ENCODE measurements around the gene CFAP74. TPM values are rescaled to one million over a fixed set of nuclear protein-coding genes. Genes with fewer than 3 reads are reported as not detected.
A peak's percentile ranks its signal among the peaks of the same experiment; 100 is the strongest.

The CFAP74 gene
- total RNA-seq, 1 donor from 2014 or later = 0.12 TPM

GRCh38 chr1:2032737-2033136, 29.2 kb upstream of the CFAP74 start:
- no peak overlapping the region for H3K27ac Mint-ChIP-seq (ENCODE audit: unreplicated experiment)
- DNase-seq (ENCODE audit: low read depth, low spot score) = no peak
- peaks cover 8% of the 10 kb centered on the region for H3K4me1 Mint-ChIP-seq
- no peaks in the 10 kb centered on the region for H3K27me3 Mint-ChIP-seq (ENCODE audit: low read depth)
- TF ChIP-seq CTCF (conservative IDR thresholded peaks at IDR 0.05) = no peak
- H3K9me3 Mint-ChIP-seq = no peaks in the 10 kb centered on the region
- H3K36me3 Mint-ChIP-seq (ENCODE audit: low read depth) = no peaks in the 10 kb centered on the region
- H3K4me3 Mint-ChIP-seq = no peak overlapping the region

GRCh38 chr1:2031546-2032540, 28.3 kb upstream of the CFAP74 start:
- DNase-seq (ENCODE audit: low read depth, low spot score) = no peak
- Mint-ChIP-seq H3K4me3 (no peak overlapping the region), H3K9me3 (no peaks in the 10 kb centered on the region), H3K27me3 (ENCODE audit: low read depth) (no peaks in the 10 kb centered on the region), H3K4me1 (peaks cover 8% of the 10 kb centered on the region), H3K36me3 (ENCODE audit: low read depth) (no peaks in the 10 kb centered on the region), H3K27ac (ENCODE audit: unreplicated experiment) (no peak overlapping the region)
- TF ChIP-seq CTCF (conservative IDR thresholded peaks at IDR 0.05) = no peak

- Mint-ChIP-seq H3K4me1 (peaks cover 8% of the 10 kb centered on the region), H3K4me3 (no peak overlapping the region), H3K9me3 (no peaks in the 10 kb centered on the region), H3K27ac (ENCODE audit: unreplicated experiment) (peak overlapping the region; percentile 50), H3K36me3 (ENCODE audit: low read depth) (no peaks in the 10 kb centered on the region), H3K27me3 (ENCODE audit: low read depth) (no peaks in the 10 kb centered on the region)
- DNase-seq (ENCODE audit: low read depth, low spot score) = no peak
- TF ChIP-seq CTCF (conservative IDR thresholded peaks at IDR 0.05) = no peak
These were observed 26.7 kb upstream of the CFAP74 start for GRCh38 chr1:2030076-2030871.

GRCh38 chr1:2029561-2029960, 26.0 kb upstream of the CFAP74 start:
- DNase-seq (ENCODE audit: low read depth, low spot score) = no peak
- Mint-ChIP-seq H3K4me3 (no peak overlapping the region), H3K27me3 (ENCODE audit: low read depth) (no peaks in the 10 kb centered on the region), H3K36me3 (ENCODE audit: low read depth) (no peaks in the 10 kb centered on the region), H3K9me3 (no peaks in the 10 kb centered on the region), H3K4me1 (peaks cover 8% of the 10 kb centered on the region), H3K27ac (ENCODE audit: unreplicated experiment) (no peak overlapping the region)
- no peak for TF ChIP-seq CTCF (conservative IDR thresholded peaks at IDR 0.05)

GRCh38 chr1:2028870-2029560, 25.4 kb upstream of the CFAP74 start:
- H3K9me3 Mint-ChIP-seq = no peaks in the 10 kb centered on the region
- no peak overlapping the region for H3K27ac Mint-ChIP-seq (ENCODE audit: unreplicated experiment)
- peaks cover 8% of the 10 kb centered on the region for H3K4me1 Mint-ChIP-seq
- TF ChIP-seq CTCF (conservative IDR thresholded peaks at IDR 0.05) = no peak
- H3K27me3 Mint-ChIP-seq (ENCODE audit: low read depth) = no peaks in the 10 kb centered on the region
- no peak for DNase-seq (ENCODE audit: low read depth, low spot score)
- H3K36me3 Mint-ChIP-seq (ENCODE audit: low read depth) = no peaks in the 10 kb centered on the region
- H3K4me3 Mint-ChIP-seq = no peak overlapping the region
